Measurements from ENCODE around the gene MAD1L1.

MAD1L1 gene

GRCh38 chr7:2097492-2097891 is 135.3 kb downstream of the MAD1L1 start:
- Histone ChIP-seq H3K9me3 (ENCODE audit: control insufficient read depth, insufficient read depth, low read length) (no peaks in the 10 kb centered on the region), H3K9ac (ENCODE audit: low read depth, low read length) (no peak overlapping the region), H3K4me1 (ENCODE audit: control insufficient read depth, insufficient read depth, low read length) (no peaks in the 10 kb centered on the region), H3K27ac (ENCODE audit: low read depth, low read length) (no peak overlapping the region), H3K27me3 (ENCODE audit: control insufficient read depth, insufficient read depth, low read length) (no peaks in the 10 kb centered on the region), H3K36me3 (ENCODE audit: control insufficient read depth, insufficient read depth, low read length) (no peaks in the 10 kb centered on the region), H3K4me3 (ENCODE audit: low read depth, low read length) (no peak overlapping the region)

- Histone ChIP-seq H3K36me3 (ENCODE audit: control insufficient read depth, insufficient read depth, low read length) (no peaks in the 10 kb centered on the region), H3K4me1 (ENCODE audit: control insufficient read depth, insufficient read depth, low read length) (no peaks in the 10 kb centered on the region), H3K9me3 (ENCODE audit: control insufficient read depth, insufficient read depth, low read length) (no peaks in the 10 kb centered on the region), H3K4me3 (ENCODE audit: low read depth, low read length) (no peak overlapping the region), H3K27me3 (ENCODE audit: control insufficient read depth, insufficient read depth, low read length) (no peaks in the 10 kb centered on the region), H3K27ac (ENCODE audit: low read depth, low read length) (no peak overlapping the region), H3K9ac (ENCODE audit: low read depth, low read length) (no peak overlapping the region)
Measured at GRCh38 chr7:2096692-2097387, 135.9 kb downstream of the MAD1L1 start.

GRCh38 chr7:2095436-2095835 is 137.3 kb downstream of the MAD1L1 start:
- H3K4me3 ChIP-seq (ENCODE audit: low read depth, low read length): no peak overlapping the region
- no peaks in the 10 kb centered on the region for H3K9me3 ChIP-seq (ENCODE audit: control insufficient read depth, insufficient read depth, low read length)
- no peak overlapping the region for H3K27ac ChIP-seq (ENCODE audit: low read depth, low read length)
- 0 out of 2 replicates have a peak, but pooled peaks cover 5% of the 10 kb centered on the region for H3K36me3 ChIP-seq (ENCODE audit: control insufficient read depth, insufficient read depth, low read length)
- no peaks in the 10 kb centered on the region for H3K27me3 ChIP-seq (ENCODE audit: control insufficient read depth, insufficient read depth, low read length)
- H3K4me1 ChIP-seq (ENCODE audit: control insufficient read depth, insufficient read depth, low read length): no peaks in the 10 kb centered on the region
- no peak overlapping the region for H3K9ac ChIP-seq (ENCODE audit: low read depth, low read length)

GRCh38 chr7:2094454-2095045 is 138.2 kb downstream of the MAD1L1 start:
- Histone ChIP-seq H3K4me1 (ENCODE audit: control insufficient read depth, insufficient read depth, low read length) (no peaks in the 10 kb centered on the region), H3K4me3 (ENCODE audit: low read depth, low read length) (no peak overlapping the region), H3K27me3 (ENCODE audit: control insufficient read depth, insufficient read depth, low read length) (no peaks in the 10 kb centered on the region), H3K9ac (ENCODE audit: low read depth, low read length) (no peak overlapping the region), H3K9me3 (ENCODE audit: control insufficient read depth, insufficient read depth, low read length) (no peaks in the 10 kb centered on the region), H3K27ac (ENCODE audit: low read depth, low read length) (no peak overlapping the region), H3K36me3 (ENCODE audit: control insufficient read depth, insufficient read depth, low read length) (0 out of 2 replicates have a peak, but pooled peaks cover 5% of the 10 kb centered on the region)

- Histone ChIP-seq H3K4me3 (ENCODE audit: low read depth, low read length) (no peak overlapping the region), H3K27me3 (ENCODE audit: control insufficient read depth, insufficient read depth, low read length) (no peaks in the 10 kb centered on the region), H3K4me1 (ENCODE audit: control insufficient read depth, insufficient read depth, low read length) (no peaks in the 10 kb centered on the region), H3K9me3 (ENCODE audit: control insufficient read depth, insufficient read depth, low read length) (no peaks in the 10 kb centered on the region), H3K27ac (ENCODE audit: low read depth, low read length) (no peak overlapping the region), H3K9ac (ENCODE audit: low read depth, low read length) (no peak overlapping the region), H3K36me3 (ENCODE audit: control insufficient read depth, insufficient read depth, low read length) (0 out of 2 replicates have a peak, but pooled peaks cover 5% of the 10 kb centered on the region)
Measured at GRCh38 chr7:2093843-2094220, 138.9 kb downstream of the MAD1L1 start.

GRCh38 chr7:2093215-2093842 is 139.4 kb downstream of the MAD1L1 start:
- Histone ChIP-seq H3K36me3 (ENCODE audit: control insufficient read depth, insufficient read depth, low read length) (0 out of 2 replicates have a peak, but pooled peaks cover 5% of the 10 kb centered on the region), H3K4me1 (ENCODE audit: control insufficient read depth, insufficient read depth, low read length) (no peaks in the 10 kb centered on the region), H3K9me3 (ENCODE audit: control insufficient read depth, insufficient read depth, low read length) (no peaks in the 10 kb centered on the region), H3K27ac (ENCODE audit: low read depth, low read length) (no peak overlapping the region), H3K9ac (ENCODE audit: low read depth, low read length) (no peak overlapping the region), H3K27me3 (ENCODE audit: control insufficient read depth, insufficient read depth, low read length) (no peaks in the 10 kb centered on the region), H3K4me3 (ENCODE audit: low read depth, low read length) (no peak overlapping the region)

GRCh38 chr7:2092279-2092678 is 140.5 kb downstream of the MAD1L1 start:
- H3K9me3 ChIP-seq (ENCODE audit: control insufficient read depth, insufficient read depth, low read length): no peaks in the 10 kb centered on the region
- H3K4me1 ChIP-seq (ENCODE audit: control insufficient read depth, insufficient read depth, low read length): no peaks in the 10 kb centered on the region

GRCh38 chr7:2090526-2091520 is 141.9 kb downstream of the MAD1L1 start:
- Histone ChIP-seq H3K4me3 (ENCODE audit: low read depth, low read length) (no peak overlapping the region), H3K9ac (ENCODE audit: low read depth, low read length) (no peak overlapping the region), H3K36me3 (ENCODE audit: control insufficient read depth, insufficient read depth, low read length) (0 out of 2 replicates have a peak, but pooled peaks cover 5% of the 10 kb centered on the region), H3K27me3 (ENCODE audit: control insufficient read depth, insufficient read depth, low read length) (no peaks in the 10 kb centered on the region), H3K27ac (ENCODE audit: low read depth, low read length) (no peak overlapping the region), H3K4me1 (ENCODE audit: control insufficient read depth, insufficient read depth, low read length) (no peaks in the 10 kb centered on the region), H3K9me3 (ENCODE audit: control insufficient read depth, insufficient read depth, low read length) (no peaks in the 10 kb centered on the region)

More at GRCh38 chr7:2092279-2092678, 140.5 kb downstream of the MAD1L1 start:
- Histone ChIP-seq H3K27me3 (ENCODE audit: control insufficient read depth, insufficient read depth, low read length) (no peaks in the 10 kb centered on the region), H3K27ac (ENCODE audit: low read depth, low read length) (no peak overlapping the region), H3K4me3 (ENCODE audit: low read depth, low read length) (no peak overlapping the region), H3K9ac (ENCODE audit: low read depth, low read length) (no peak overlapping the region), H3K36me3 (ENCODE audit: control insufficient read depth, insufficient read depth, low read length) (0 out of 2 replicates have a peak, but pooled peaks cover 5% of the 10 kb centered on the region)

GRCh38 chr7:2088801-2089200 is 143.9 kb downstream of the MAD1L1 start:
- Histone ChIP-seq H3K4me3 (ENCODE audit: low read depth, low read length) (no peak overlapping the region), H3K27ac (ENCODE audit: low read depth, low read length) (no peak overlapping the region), H3K9ac (ENCODE audit: low read depth, low read length) (no peak overlapping the region), H3K9me3 (ENCODE audit: control insufficient read depth, insufficient read depth, low read length) (no peaks in the 10 kb centered on the region), H3K4me1 (ENCODE audit: control insufficient read depth, insufficient read depth, low read length) (no peaks in the 10 kb centered on the region), H3K27me3 (ENCODE audit: control insufficient read depth, insufficient read depth, low read length) (no peaks in the 10 kb centered on the region), H3K36me3 (ENCODE audit: control insufficient read depth, insufficient read depth, low read length) (0 out of 2 replicates have a peak, but pooled peaks cover 5% of the 10 kb centered on the region)

GRCh38 chr7:2087744-2088143 is 145.0 kb downstream of the MAD1L1 start:
- Histone ChIP-seq H3K9ac (ENCODE audit: low read depth, low read length) (no peak overlapping the region), H3K27ac (ENCODE audit: low read depth, low read length) (no peak overlapping the region), H3K4me3 (ENCODE audit: low read depth, low read length) (no peak overlapping the region), H3K4me1 (ENCODE audit: control insufficient read depth, insufficient read depth, low read length) (no peaks in the 10 kb centered on the region), H3K9me3 (ENCODE audit: control insufficient read depth, insufficient read depth, low read length) (no peaks in the 10 kb centered on the region), H3K27me3 (ENCODE audit: control insufficient read depth, insufficient read depth, low read length) (no peaks in the 10 kb centered on the region), H3K36me3 (ENCODE audit: control insufficient read depth, insufficient read depth, low read length) (peaks cover 8% of the 10 kb centered on the region; the same call in 1 of the 2 replicates)
